Upper lobe of right lung (tissue), 1 donor: Measurements from ENCODE around the gene LYPD3. TPM values are rescaled to one million over a fixed set of nuclear protein-coding genes. Genes with fewer than 3 reads are reported as not detected.

ENCODE experiments used
- ATAC-seq: fragments of 200-7000 bp; cut with Tn5 transposase; one replicate; pipeline ENCODE4 v1.9.1; 2020; ENCODE audit warnings: mild to moderate bottlenecking, moderate library complexity
- DNase-seq: peaks from one replicate; pipeline ENCODE4 v3.0.0-alpha.2; 2020
- H3K27ac ChIP-seq: fragments of 200-600 bp; one replicate; pipeline ENCODE4 v1.8.0; 2022
- H3K27me3 ChIP-seq: fragments of 200-600 bp; one replicate; pipeline ENCODE4 v1.8.0; 2022; ENCODE audit warnings: mild to moderate bottlenecking
- H3K36me3 ChIP-seq: fragments of 200-600 bp; one replicate; pipeline ENCODE4 v1.8.0; 2022
- H3K4me1 ChIP-seq: fragments of 200-600 bp; one replicate; pipeline ENCODE4 v1.8.0; 2022
- H3K4me3 ChIP-seq: fragments of 200-600 bp; one replicate; pipeline ENCODE4 v1.8.0; 2022; ENCODE audit warnings: mild to moderate bottlenecking
- H3K9me3 ChIP-seq: fragments of 200-600 bp; one replicate; pipeline ENCODE4 v1.8.0; 2022
- CTCF ChIP-seq: fragments of 200-600 bp; IDR thresholded peaks from one replicate; pipeline ENCODE4 v1.8.0; 2022; ENCODE audit warnings: antibody characterized with exemption
- intact Hi-C: fragments of 100-400 bp; cut with DNase I; formaldehyde crosslinking; loops from one replicate; pipeline ENCODE4 v1.11.0; 2022
- total RNA-seq: library from RNA; stranded (reverse); fragmentation: NEBNext Ultra II Directional; extraction: Animal tissue kit (Norgen Biotek cat#: 25700); gene quantifications from one replicate; pipeline ENCODE4 v1.2.1, GENCODE V29; 2021
- donor health status: DM: no; HTN: yes; CAD: no; lungs with severe emphysema.

The LYPD3 gene
- total RNA-seq, 1 donor from 2014 or later = 0.75 TPM

- Histone ChIP-seq H3K27me3 (no peaks in the 10 kb centered on the region), H3K36me3 (no peaks in the 10 kb centered on the region), H3K9me3 (no peaks in the 10 kb centered on the region), H3K27ac (no peak overlapping the region), H3K4me1 (no peaks in the 10 kb centered on the region), H3K4me3 (no peak overlapping the region)
- intact Hi-C loops = no loop called here
- no peak for ATAC-seq
- TF ChIP-seq CTCF = peak; percentile 15
- no peak for DNase-seq
Observed at GRCh38 chr19:43425567-43426392, 39.6 kb downstream of the LYPD3 start.

- no peaks in the 10 kb centered on the region for H3K9me3 ChIP-seq
- ATAC-seq = no peak
- TF ChIP-seq CTCF = no peak
- no peak overlapping the region for H3K4me3 ChIP-seq
- no peaks in the 10 kb centered on the region for H3K27me3 ChIP-seq
- H3K27ac ChIP-seq = no peak overlapping the region
- intact Hi-C loops = no loop called here
- no peaks in the 10 kb centered on the region for H3K36me3 ChIP-seq
- H3K4me1 ChIP-seq = no peaks in the 10 kb centered on the region
- DNase-seq = no peak
Observed at GRCh38 chr19:43423779-43424178, 41.6 kb downstream of the LYPD3 start.

- no peaks in the 10 kb centered on the region for H3K36me3 ChIP-seq
- intact Hi-C loops = no loop called here
- H3K27me3 ChIP-seq = no peaks in the 10 kb centered on the region
- no peak for TF ChIP-seq CTCF
- no peak for ATAC-seq
- H3K4me3 ChIP-seq = no peak overlapping the region
- H3K27ac ChIP-seq = no peak overlapping the region
- no peaks in the 10 kb centered on the region for H3K4me1 ChIP-seq
- no peak for DNase-seq
- no peaks in the 10 kb centered on the region for H3K9me3 ChIP-seq
Observed at GRCh38 chr19:43422689-43423066, 42.7 kb downstream of the LYPD3 start.

GRCh38 chr19:43422000-43422688 lies 43.3 kb downstream of the LYPD3 start:
- no peaks in the 10 kb centered on the region for H3K4me1 ChIP-seq
- no peak for TF ChIP-seq CTCF
- no peaks in the 10 kb centered on the region for H3K27me3 ChIP-seq
- H3K36me3 ChIP-seq = no peaks in the 10 kb centered on the region
- no peak overlapping the region for H3K27ac ChIP-seq
- DNase-seq (no peak), ATAC-seq (no peak)
- H3K9me3 ChIP-seq = no peaks in the 10 kb centered on the region
- H3K4me3 ChIP-seq = no peak overlapping the region
- intact Hi-C loops = no loop called here

GRCh38 chr19:43420954-43421353 lies 44.5 kb downstream of the LYPD3 start:
- no peaks in the 10 kb centered on the region for H3K36me3 ChIP-seq
- H3K27ac ChIP-seq = no peak overlapping the region
- no peaks in the 10 kb centered on the region for H3K27me3 ChIP-seq
- TF ChIP-seq CTCF = no peak
- H3K4me1 ChIP-seq = no peaks in the 10 kb centered on the region
- intact Hi-C loops = no loop called here
- no peaks in the 10 kb centered on the region for H3K9me3 ChIP-seq
- ATAC-seq (no peak), DNase-seq (no peak)
- H3K4me3 ChIP-seq = no peak overlapping the region
